ENCODE results near the gene RASGRP2. TPM values are rescaled to one million over a fixed set of nuclear protein-coding genes. Genes with fewer than 3 reads are reported as not detected.

RASGRP2 gene
- total and polyA plus RNA-seq, 2 donors (not counting 3 experiments of a cell fraction or from before 2014, with no cell fraction given), result 1.2 to 2.3 TPM

GRCh38 chr11:64687204-64687603, 56.7 kb downstream of the RASGRP2 start:
- DNase-seq (ENCODE audit: low read depth, low spot score) (peak; percentile 43), FAIRE-seq (no peak)
- Histone ChIP-seq H3K9ac (replicated peaks; ENCODE audit: extremely low read depth, insufficient read depth, low read length) (no peak overlapping the region), H3K4me3 (replicated peaks in 1 of 3; ENCODE audit: insufficient read depth in 1 of 3, low read depth in 1 of 3, low read length in 3 of 3) (no peak overlapping the region), H3K9me1 (replicated peaks; ENCODE audit: control insufficient read depth, extremely low read depth, insufficient read depth, low read length) (no peaks in the 10 kb centered on the region), H3K27me3 (ENCODE audit: control insufficient read depth in 2 of 2, insufficient read depth in 2 of 2, low read length in 2 of 2) (peaks cover 0 to 13% of the 10 kb centered on the region in 2 experiments), H4K20me1 (replicated peaks; ENCODE audit: control insufficient read depth, extremely low read depth, insufficient read depth, low read length) (no peaks in the 10 kb centered on the region), H3K79me2 (ENCODE audit: control insufficient read depth, insufficient read depth, low read length) (no peaks in the 10 kb centered on the region), H3K4me1 (ENCODE audit: control insufficient read depth, extremely low read depth, insufficient read depth, low read length) (no peaks in the 10 kb centered on the region), H3K4me2 (ENCODE audit: insufficient read depth, low read length) (no peak overlapping the region), H3K36me3 (ENCODE audit: control insufficient read depth in 2 of 2, extremely low read depth in 1 of 2, insufficient read depth in 2 of 2, low read length in 2 of 2) (no peaks in the 10 kb centered on the region), H2AFZ (ENCODE audit: low read depth, low read length) (no peak overlapping the region), H3K9me3 (replicated peaks; ENCODE audit: control insufficient read depth, insufficient read depth, low read length) (no peaks in the 10 kb centered on the region), H3K27ac (ENCODE audit: insufficient read depth, low read depth, low read length) (no peak overlapping the region)
- dilution Hi-C loops (cut with MboI; ENCODE audit: extremely low pct_ligation_motif_present, low sequenced_read_pairs) (no loop called here), intact Hi-C loops (cut with micrococcal nuclease) (no loop called here)
- TF ChIP-seq EZH2 (IDR thresholded peaks at IDR 0.05; ENCODE audit: borderline replicate concordance, low read depth, low read length, severe bottlenecking), result no peak
- no peak for TF ChIP-seq POLR2A (IDR thresholded peaks at IDR 0.05; ENCODE audit: low read depth, low read length)
- TF ChIP-seq JUN (IDR thresholded peaks at IDR 0.05; ENCODE audit: borderline replicate concordance, insufficient read depth, insufficient read length, low read depth), result no peak
- no peak for TF ChIP-seq FOS (IDR thresholded peaks at IDR 0.05; ENCODE audit: borderline replicate concordance, insufficient read depth, low read length)
- ChIA-PET CTCF (no interaction called here), POLR2A (no interaction called here)
- no TSS peak for BruUV-seq (replicated peaks)

GRCh38 chr11:64686466-64687170, 57.3 kb downstream of the RASGRP2 start:
- dilution Hi-C loops (cut with MboI; ENCODE audit: extremely low pct_ligation_motif_present, low sequenced_read_pairs) (no loop called here), intact Hi-C loops (cut with micrococcal nuclease) (no loop called here)
- BruUV-seq (replicated peaks), result no TSS peak
- CTCF ChIA-PET, result no interaction called here
- no peaks in the 10 kb centered on the region for H3K9me3 ChIP-seq (replicated peaks; ENCODE audit: control insufficient read depth, insufficient read depth, low read length)
- POLR2A ChIA-PET, result no interaction called here
- H3K4me3 ChIP-seq (replicated peaks in 1 of 3; ENCODE audit: insufficient read depth in 1 of 3, low read depth in 1 of 3, low read length in 3 of 3), result no peak overlapping the region
- H3K4me1 ChIP-seq (ENCODE audit: control insufficient read depth, extremely low read depth, insufficient read depth, low read length), result no peaks in the 10 kb centered on the region
- TF ChIP-seq POLR2A (IDR thresholded peaks at IDR 0.05; ENCODE audit: low read depth, low read length) (no peak), GATA2 (IDR thresholded peaks at IDR 0.05; ENCODE audit: insufficient read depth, insufficient read length, low read depth, low read length) (no peak), JUN (IDR thresholded peaks at IDR 0.05; ENCODE audit: borderline replicate concordance, insufficient read depth, insufficient read length, low read depth) (no peak), CTCF (IDR thresholded peaks at IDR 0.05; ENCODE audit: extremely low read depth in 1 of 2, insufficient read depth in 1 of 2, low read depth in 1 of 2, low read length in 2 of 2) (no peak), POLR2AphosphoS5 (IDR thresholded peaks at IDR 0.05; ENCODE audit: insufficient read depth, low read depth, low read length) (no peak), EZH2 (IDR thresholded peaks at IDR 0.05; ENCODE audit: borderline replicate concordance, low read depth, low read length, severe bottlenecking) (no peak), MYC (IDR thresholded peaks at IDR 0.05; ENCODE audit: low read depth, low read length) (no peak), MAX (IDR thresholded peaks at IDR 0.05; ENCODE audit: insufficient read depth, insufficient read length) (no peak), FOS (IDR thresholded peaks at IDR 0.05; ENCODE audit: borderline replicate concordance, insufficient read depth, low read length) (no peak)
- no peaks in the 10 kb centered on the region for H3K36me3 ChIP-seq (ENCODE audit: control insufficient read depth in 2 of 2, extremely low read depth in 1 of 2, insufficient read depth in 2 of 2, low read length in 2 of 2)
- no peaks in the 10 kb centered on the region for H4K20me1 ChIP-seq (replicated peaks; ENCODE audit: control insufficient read depth, extremely low read depth, insufficient read depth, low read length)
- no peak overlapping the region for H3K9ac ChIP-seq (replicated peaks; ENCODE audit: extremely low read depth, insufficient read depth, low read length)
- no peak for DNase-seq (ENCODE audit: low read depth, low spot score)
- H3K9me1 ChIP-seq (replicated peaks; ENCODE audit: control insufficient read depth, extremely low read depth, insufficient read depth, low read length), result no peaks in the 10 kb centered on the region
- H2AFZ ChIP-seq (ENCODE audit: low read depth, low read length), result no peak overlapping the region
- H3K27me3 ChIP-seq (ENCODE audit: control insufficient read depth in 2 of 2, insufficient read depth in 2 of 2, low read length in 2 of 2), result peaks cover under 1 to 7% of the 10 kb centered on the region in 2 experiments
- no peak overlapping the region for H3K4me2 ChIP-seq (ENCODE audit: insufficient read depth, low read length)
- H3K79me2 ChIP-seq (ENCODE audit: control insufficient read depth, insufficient read depth, low read length), result no peaks in the 10 kb centered on the region
- H3K27ac ChIP-seq (ENCODE audit: insufficient read depth, low read depth, low read length), result no peak overlapping the region
- no peak for FAIRE-seq
